ENCODE data around the gene PTPRD. TPM values are rescaled to one million over a fixed set of nuclear protein-coding genes. Genes with fewer than 3 reads are reported as not detected.

The PTPRD gene
- total RNA-seq, 1 experiment from 2014 or later: 0.02 TPM

DNA sequence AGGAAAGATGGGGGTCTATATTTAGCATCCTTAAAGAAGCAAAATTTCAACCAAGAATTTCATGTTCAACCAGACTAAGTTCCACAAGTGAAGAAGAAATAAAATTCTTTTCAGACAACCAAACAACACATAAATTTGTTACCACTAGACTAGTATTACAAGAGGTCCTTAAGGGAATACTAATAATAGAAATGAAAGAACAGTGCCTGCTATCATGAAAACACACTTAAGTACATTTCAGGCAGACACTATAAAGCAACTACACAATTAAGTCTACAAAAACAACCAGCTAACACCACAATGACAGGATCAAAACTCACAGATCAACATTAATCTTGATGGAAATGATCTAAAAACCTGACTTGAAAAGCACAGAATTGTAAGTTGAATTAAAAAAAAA lies 477.2 kb downstream of the PTPRD start:
- intact Hi-C loops (cut with micrococcal nuclease): no loop called here
- H3K9me2 ChIP-seq (ENCODE audit: insufficient read depth): no peaks in the 10 kb centered on the region
- no peak overlapping the region for H2AFZ ChIP-seq (ENCODE audit: low read depth, low read length, poor library complexity, severe bottlenecking)
- no peak overlapping the region for H3K4me3 ChIP-seq (replicated peaks in 1 of 2; ENCODE audit: low read depth in 1 of 2, low read length in 2 of 2)
- no peaks in the 10 kb centered on the region for H3K79me2 ChIP-seq (ENCODE audit: insufficient read depth, low read length)
- H3K4me2 ChIP-seq (ENCODE audit: low read length): no peak overlapping the region
- no TSS peak for BruUV-seq (replicated peaks)
- H3K4me1 ChIP-seq (ENCODE audit: control insufficient read depth in 1 of 2, insufficient read depth in 2 of 2, low read length in 2 of 2): no peaks in the 10 kb centered on the region
- no peak overlapping the region for H3K9ac ChIP-seq (ENCODE audit: low read length)
- H3K27ac ChIP-seq (ENCODE audit: low read depth, low read length): no peak overlapping the region
- ChIA-PET CTCF (no interaction called here), POLR2A (no interaction called here), RAD21 (ENCODE audit: low non-redundant PET in 1 of 2, low total read pairs in 2 of 2, uncharacterized antibody in 2 of 2, unreplicated experiment in 2 of 2) (no interaction called here)
- H3K27me3 ChIP-seq (ENCODE audit: insufficient read depth, low read length): no peaks in the 10 kb centered on the region
- no peak for DNase-seq (ENCODE audit: low read depth, low spot score)
- ATAC-seq: no peak
- H4K20me1 ChIP-seq (ENCODE audit: insufficient read depth): no peaks in the 10 kb centered on the region
- H3K36me3 ChIP-seq (ENCODE audit: control insufficient read depth in 1 of 2, insufficient read depth in 2 of 2, low read length in 2 of 2): no peaks in the 10 kb centered on the region
- no peak for TF ChIP-seq EGR1 (IDR thresholded peaks at IDR 0.05; ENCODE audit: low read depth)
- no peak for TF ChIP-seq SP1 (IDR thresholded peaks at IDR 0.05; ENCODE audit: low read depth)
- no peak for TF ChIP-seq SIN3A (IDR thresholded peaks at IDR 0.05; ENCODE audit: low read depth)
- TF ChIP-seq EZH2phosphoT487 (IDR thresholded peaks at IDR 0.05; ENCODE audit: borderline replicate concordance): no peak
- no peak for TF ChIP-seq FOSL1 (IDR thresholded peaks at IDR 0.05; ENCODE audit: low read depth)
- no peak for TF ChIP-seq POLR2A (IDR thresholded peaks at IDR 0.05; ENCODE audit: borderline replicate concordance, extremely low read depth, insufficient read depth, insufficient read length)
- H3K9me3 ChIP-seq (ENCODE audit: control insufficient read depth in 1 of 2, insufficient read depth in 1 of 2, low read depth in 1 of 2, low read length in 2 of 2): peaks cover 20 to 30% of the 10 kb centered on the region in 2 experiments; a peak in 2 of 4 replicates

DNA sequence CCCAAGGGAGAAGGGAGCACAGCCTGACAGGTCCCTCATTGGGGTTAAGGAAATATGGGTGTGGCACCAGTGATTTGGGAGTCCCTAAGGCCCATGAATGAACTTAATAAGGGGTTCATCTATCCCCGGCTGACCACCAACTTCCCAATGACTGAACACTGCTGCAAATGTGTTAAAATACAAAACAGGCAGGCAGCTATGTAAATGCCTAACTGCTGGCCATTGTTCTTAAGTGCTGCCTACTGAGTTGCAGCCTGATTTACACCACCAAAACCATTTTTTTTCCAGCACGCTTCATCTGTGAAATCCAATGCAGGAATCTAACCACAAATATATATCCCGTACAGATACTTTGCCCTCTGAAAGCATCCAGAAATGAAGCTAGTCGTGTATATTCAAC lies 478.5 kb downstream of the PTPRD start:
- ATAC-seq: no peak
- no TSS peak for BruUV-seq (replicated peaks)

More for the DNA sequence above, 478.5 kb downstream of the PTPRD start:
- Histone ChIP-seq H4K20me1 (ENCODE audit: insufficient read depth) (no peaks in the 10 kb centered on the region), H3K4me3 (replicated peaks in 1 of 2; ENCODE audit: low read depth in 1 of 2, low read length in 2 of 2) (no peak overlapping the region), H3K4me1 (ENCODE audit: control insufficient read depth in 1 of 2, insufficient read depth in 2 of 2, low read length in 2 of 2) (no peaks in the 10 kb centered on the region), H3K36me3 (ENCODE audit: control insufficient read depth in 1 of 2, insufficient read depth in 2 of 2, low read length in 2 of 2) (no peaks in the 10 kb centered on the region), H3K79me2 (ENCODE audit: insufficient read depth, low read length) (no peaks in the 10 kb centered on the region), H3K4me2 (ENCODE audit: low read length) (no peak overlapping the region), H3K27ac (ENCODE audit: low read depth, low read length) (no peak overlapping the region), H3K9me3 (ENCODE audit: control insufficient read depth in 1 of 2, insufficient read depth in 1 of 2, low read depth in 1 of 2, low read length in 2 of 2) (peaks cover 20 to 30% of the 10 kb centered on the region in 2 experiments; a peak in 2 of 4 replicates), H3K9me2 (ENCODE audit: insufficient read depth) (no peaks in the 10 kb centered on the region), H3K9ac (ENCODE audit: low read length) (no peak overlapping the region), H3K27me3 (ENCODE audit: insufficient read depth, low read length) (no peaks in the 10 kb centered on the region), H2AFZ (ENCODE audit: low read depth, low read length, poor library complexity, severe bottlenecking) (no peak overlapping the region)
- DNase-seq (ENCODE audit: low read depth, low spot score): no peak
- intact Hi-C loops (cut with micrococcal nuclease): no loop called here
- ChIA-PET CTCF (no interaction called here), RAD21 (ENCODE audit: low non-redundant PET in 1 of 2, low total read pairs in 2 of 2, uncharacterized antibody in 2 of 2, unreplicated experiment in 2 of 2) (no interaction called here), POLR2A (no interaction called here)
- TF ChIP-seq JUND (IDR thresholded peaks at IDR 0.05) (no peak), FOSL1 (IDR thresholded peaks at IDR 0.05; ENCODE audit: low read depth) (no peak), RAD21 (IDR thresholded peaks at IDR 0.05; ENCODE audit: low read depth) (no peak), EZH2 (IDR thresholded peaks at IDR 0.05) (no peak), CEBPB (IDR thresholded peaks at IDR 0.05; ENCODE audit: low read depth) (no peak)
- TF ChIP-seq, protein P1, sequence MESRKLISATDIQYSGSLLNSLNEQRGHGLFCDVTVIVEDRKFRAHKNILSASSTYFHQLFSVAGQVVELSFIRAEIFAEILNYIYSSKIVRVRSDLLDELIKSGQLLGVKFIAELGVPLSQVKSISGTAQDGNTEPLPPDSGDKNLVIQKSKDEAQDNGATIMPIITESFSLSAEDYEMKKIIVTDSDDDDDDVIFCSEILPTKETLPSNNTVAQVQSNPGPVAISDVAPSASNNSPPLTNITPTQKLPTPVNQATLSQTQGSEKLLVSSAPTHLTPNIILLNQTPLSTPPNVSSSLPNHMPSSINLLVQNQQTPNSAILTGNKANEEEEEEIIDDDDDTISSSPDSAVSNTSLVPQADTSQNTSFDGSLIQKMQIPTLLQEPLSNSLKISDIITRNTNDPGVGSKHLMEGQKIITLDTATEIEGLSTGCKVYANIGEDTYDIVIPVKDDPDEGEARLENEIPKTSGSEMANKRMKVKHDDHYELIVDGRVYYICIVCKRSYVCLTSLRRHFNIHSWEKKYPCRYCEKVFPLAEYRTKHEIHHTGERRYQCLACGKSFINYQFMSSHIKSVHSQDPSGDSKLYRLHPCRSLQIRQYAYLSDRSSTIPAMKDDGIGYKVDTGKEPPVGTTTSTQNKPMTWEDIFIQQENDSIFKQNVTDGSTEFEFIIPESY (IDR thresholded peaks at IDR 0.05; ENCODE audit: extremely low read depth, insufficient replicate concordance, low read length): no peak
